Spleen (tissue), 11 donors: ENCODE results near the gene PEX14. TPM values are rescaled to one million over a fixed set of nuclear protein-coding genes. Genes with fewer than 3 reads are reported as not detected.
A peak's percentile ranks its signal among the peaks of the same experiment; 100 is the strongest.
"Not testable (repeated sequence)": the region's sequence is repeated elsewhere in the genome, so short reads cannot be mapped to it uniquely, and the experiment has no call there.

ENCODE experiments used
- DNase-seq: peaks from one replicate; pipeline ENCODE4 v3.0.0-alpha.2; 2020
- H3K27ac ChIP-seq, 8 donors: fragments of 200-600 bp; sonication (generic) in 7 of 8; 1 replicate in 4 of 8; 2 replicates in 4 of 8; pipeline versions ENCODE4 v1.5.0 to v1.8.0; 2016 to 2021; ENCODE audit warnings: inconsistent platforms in 4 of 8, mild to moderate bottlenecking in 4 of 8, moderate library complexity in 1 of 8
- H3K27me3 ChIP-seq, 7 donors: fragments of 200-600 bp; sonication (generic) in 6 of 7; replicated peaks in 1 of 7; 1 replicate in 4 of 7; 2 replicates in 3 of 7; pipeline versions ENCODE4 v1.5.0 to v1.8.0; 2016 to 2021; ENCODE audit warnings: inconsistent platforms in 3 of 7, mild to moderate bottlenecking in 1 of 7
- H3K36me3 ChIP-seq, 6 donors: fragments of 200-600 bp; sonication (generic) in 5 of 6; 1 replicate in 4 of 6; 2 replicates in 2 of 6; pipeline versions ENCODE4 v1.5.0 to v1.8.0; 2016 to 2021; ENCODE audit warnings: inconsistent platforms in 2 of 6
- H3K4me1 ChIP-seq, 6 donors: fragments of 200-600 bp; sonication (generic) in 5 of 6; 1 replicate in 3 of 6; 2 replicates in 3 of 6; pipeline versions ENCODE4 v1.5.0 to v1.8.0; 2016 to 2021; ENCODE audit warnings: inconsistent platforms in 3 of 6
- H3K4me3 ChIP-seq, 8 donors: fragments of 200-600 bp; sonication (generic) in 7 of 8; 1 replicate in 4 of 8; 2 replicates in 4 of 8; pipeline versions ENCODE4 v1.5.0 to v1.8.0; 2016 to 2021; ENCODE audit warnings: inconsistent platforms in 4 of 8, mild to moderate bottlenecking in 4 of 8, moderate library complexity in 2 of 8
- H3K9me3 ChIP-seq, 8 donors: fragments of 200-600 bp; sonication (generic) in 7 of 8; 1 replicate in 4 of 8; 2 replicates in 4 of 8; pipeline versions ENCODE4 v1.5.0 to v1.8.0; 2016 to 2021; ENCODE audit warnings: inconsistent platforms in 4 of 8
- POLR2A ChIP-seq, 3 donors: fragments of 450-650 bp; IDR thresholded peaks; one replicate each; pipeline ENCODE4 v1.5.1; 2017; ENCODE audit warnings: antibody characterized with exemption in 3 of 3, mild to moderate bottlenecking in 1 of 3
- POLR2AphosphoS5 ChIP-seq, 3 donors: sonication (generic); formaldehyde crosslinking; IDR thresholded peaks; one replicate each; pipeline ENCODE4 v1.5.1; 2017; ENCODE audit warnings: antibody characterized with exemption in 3 of 3
- WGBS, 5 donors: extraction: QIAGEN DNeasy Blood & Tissue Kit in 3 of 5; methylation state at CpG; one replicate each; pipeline versions ENCODE4 v1.1.5 to v1.1.7; 2013 to 2018; 5-methylcytosine and 5-hydroxymethylcytosine counted together
- intact Hi-C: fragments of 100-400 bp; cut with DNase I; formaldehyde crosslinking; loops from one replicate; pipeline ENCODE4 v1.15.0; 2023; ENCODE audit warnings: low total_unique reads
- polyA plus RNA-seq, 3 donors: library from polyadenylated mRNA; stranded (reverse); fragments of 200-250 nt; gene quantifications; one replicate each; pipeline ENCODE4 v1.2.1, GENCODE V29; 2013
- total RNA-seq, 7 donors: library from RNA; depleted of rRNA in 3 of 7; stranded (reverse); fragments of >200 nt in 3 of 7; fragmentation: NEBNext Ultra II Directional in 4 of 7; extraction: Animal tissue kit (Norgen Biotek cat#: 25700) in 4 of 7; gene quantifications; one replicate each; pipeline versions ENCODE4 v1.1.0 to v1.2.1, GENCODE V29; 2016 to 2021
- TF ChIP-seq, protein P1 (sequence below), 11 experiments: fragments of 200-600 bp in 7 of 11; fragments of 450-650 bp in 4 of 11; sonication (generic) in 4 of 11; IDR thresholded peaks in 8 of 11; conservative IDR thresholded peaks in 3 of 11; 1 replicate in 7 of 11; 2 replicates in 4 of 11; pipeline versions ENCODE4 v1.4.0 to v1.8.0; 2016 to 2021; ENCODE audit warnings: antibody characterized with exemption in 11 of 11, inconsistent platforms in 4 of 11, mild to moderate bottlenecking in 1 of 11
- donor health status: healthy with polysubstance abuse.
- donor health status: DM: no; HTN: no; CAD: no; lungs with moderate emphysema.
- donor health status: DM: no; HTN: no; CAD: no.
- donor health status: Bipolar disorder and iron deficiency.
- donor health status: healthy.
- donor health status: DM: no; HTN: no; CAD: no.
- donor health status: DM: yes; HTN: yes; CAD: no.

PEX14 gene
- total and polyA plus RNA-seq, 10 donors: 9.3 to 19.7 (median 12.1) TPM

DNA sequence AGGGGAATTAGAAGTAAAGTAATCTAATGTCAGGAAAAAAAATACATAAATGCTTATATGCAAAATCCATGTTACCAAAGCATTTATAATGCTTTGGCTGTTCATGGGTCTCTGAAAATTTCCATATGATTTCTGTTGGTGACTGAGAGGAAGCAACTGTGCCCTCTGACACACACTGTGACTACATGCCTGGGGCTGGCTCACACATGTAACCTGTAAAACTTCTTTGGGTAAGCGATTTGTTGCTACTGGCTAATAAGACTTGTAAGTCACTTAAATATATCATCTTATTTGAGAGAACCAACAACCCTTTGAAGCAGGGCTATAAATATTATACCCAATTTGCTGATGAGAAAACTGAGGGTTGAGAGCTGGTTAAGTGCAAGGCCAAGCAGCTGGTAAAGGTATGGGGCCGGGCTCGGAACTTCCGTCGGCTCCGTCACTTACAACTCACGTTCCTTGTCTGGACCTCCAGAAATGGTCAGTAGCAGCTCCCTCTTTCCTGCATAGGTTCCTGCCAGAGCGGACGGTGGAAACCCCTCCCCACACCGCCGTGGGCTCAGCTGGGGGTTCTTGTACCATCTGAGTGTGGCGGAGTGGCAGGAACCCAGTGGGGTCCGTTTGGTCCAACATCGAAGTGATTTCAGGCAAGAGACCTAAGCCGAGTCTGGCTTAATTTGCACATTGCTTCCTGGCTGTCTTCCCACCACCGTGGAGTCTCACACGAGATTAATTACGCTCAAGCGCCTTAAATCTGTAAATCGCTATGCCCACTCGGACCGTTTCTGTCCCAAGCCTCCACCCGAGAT, 3.1 kb upstream of the PEX14 start:
- H3K36me3 ChIP-seq: peaks cover 0 to 30% (median 25%) of the 10 kb centered on the region in 6 donors
- intact Hi-C loops: no loop called here
- peak; percentile 82 for DNase-seq
- WGBS, 5 donors: 8 to 17% (median 14%) methylated on average over 21 to 23 of the region's 23 CpGs
- H3K9me3 ChIP-seq: no peaks in the 10 kb centered on the region
- peak overlapping the region; percentile 45 to 86 (median 76) for H3K27ac ChIP-seq
- H3K27me3 ChIP-seq: no peaks in the 10 kb centered on the region
- peaks cover 26 to 56% (median 45%) of the 10 kb centered on the region in 6 donors for H3K4me1 ChIP-seq
- TF ChIP-seq, protein P1, sequence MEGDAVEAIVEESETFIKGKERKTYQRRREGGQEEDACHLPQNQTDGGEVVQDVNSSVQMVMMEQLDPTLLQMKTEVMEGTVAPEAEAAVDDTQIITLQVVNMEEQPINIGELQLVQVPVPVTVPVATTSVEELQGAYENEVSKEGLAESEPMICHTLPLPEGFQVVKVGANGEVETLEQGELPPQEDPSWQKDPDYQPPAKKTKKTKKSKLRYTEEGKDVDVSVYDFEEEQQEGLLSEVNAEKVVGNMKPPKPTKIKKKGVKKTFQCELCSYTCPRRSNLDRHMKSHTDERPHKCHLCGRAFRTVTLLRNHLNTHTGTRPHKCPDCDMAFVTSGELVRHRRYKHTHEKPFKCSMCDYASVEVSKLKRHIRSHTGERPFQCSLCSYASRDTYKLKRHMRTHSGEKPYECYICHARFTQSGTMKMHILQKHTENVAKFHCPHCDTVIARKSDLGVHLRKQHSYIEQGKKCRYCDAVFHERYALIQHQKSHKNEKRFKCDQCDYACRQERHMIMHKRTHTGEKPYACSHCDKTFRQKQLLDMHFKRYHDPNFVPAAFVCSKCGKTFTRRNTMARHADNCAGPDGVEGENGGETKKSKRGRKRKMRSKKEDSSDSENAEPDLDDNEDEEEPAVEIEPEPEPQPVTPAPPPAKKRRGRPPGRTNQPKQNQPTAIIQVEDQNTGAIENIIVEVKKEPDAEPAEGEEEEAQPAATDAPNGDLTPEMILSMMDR (IDR thresholded peaks at IDR 0.05 in 8 of 11, conservative IDR thresholded peaks at IDR 0.05 in 3 of 11): no peak
- TF ChIP-seq POLR2AphosphoS5 (IDR thresholded peaks at IDR 0.05) (no peak), POLR2A (IDR thresholded peaks at IDR 0.05) (no peak)
- H3K4me3 ChIP-seq: peak overlapping the region; percentile 59 to 94 (median 80)

GRCh38 chr1:10472220-10473144, 2.3 kb upstream of the PEX14 start, which contains the start of gene DFFA:
Gene DFFA, minus strand, starts transcription at chr1:10472529. Its CDS starts 71 bp downstream, at chr1:10472458.
- peak within 1 kb of the TSS; percentile 53 to 86 (median 76) for H3K27ac ChIP-seq
- DNase-seq: peak; percentile 97
- H3K4me1 ChIP-seq: peaks cover 28 to 65% (median 51%) of the 10 kb centered on the region in 6 donors
- WGBS, 5 donors: 0 to 2% (median 1%) methylated on average over 41 to 59 of the region's 59 CpGs
- H3K9me3 ChIP-seq: no peaks in the 10 kb centered on the region
- no peaks in the 10 kb centered on the region for H3K27me3 ChIP-seq
- TF ChIP-seq, protein P1 (IDR thresholded peaks at IDR 0.05 in 8 of 11, conservative IDR thresholded peaks at IDR 0.05 in 3 of 11): peak in 1 of 11 experiments; percentile 12
- TF ChIP-seq POLR2A (IDR thresholded peaks at IDR 0.05) (no peak), POLR2AphosphoS5 (IDR thresholded peaks at IDR 0.05) (peak; percentile 90)
- peak within 1 kb of the TSS; percentile 59 to 94 (median 80) for H3K4me3 ChIP-seq
- intact Hi-C loops: no loop called here
- H3K36me3 ChIP-seq: peaks cover 0 to 22% (median 18%) of the 10 kb centered on the region in 6 donors

GRCh38 chr1:10473145-10473765, 1.5 kb upstream of the PEX14 start:
- Histone ChIP-seq H3K4me1 (peaks cover 28 to 70% (median 51%) of the 10 kb centered on the region in 6 donors), H3K4me3 (peak overlapping the region in 6 of 8 donors; percentile 74 to 94 (median 84)), H3K27me3 (no peaks in the 10 kb centered on the region), H3K36me3 (peaks cover 0 to 14% (median 11%) of the 10 kb centered on the region in 6 donors), H3K9me3 (no peaks in the 10 kb centered on the region), H3K27ac (peak overlapping the region in 7 of 8 donors; percentile 51 to 86 (median 77))
- 77 to 89% (median 82%) methylated on average over 23 of the region's 23 CpGs for WGBS, 5 donors
- no peak for DNase-seq
- TF ChIP-seq POLR2AphosphoS5 (IDR thresholded peaks at IDR 0.05) (no peak), POLR2A (IDR thresholded peaks at IDR 0.05) (no peak)
- intact Hi-C loops: no loop called here

- Histone ChIP-seq H3K4me3 (peak overlapping the region in 7 of 8 donors; percentile 85 to 99 (median 93)), H3K4me1 (peaks cover 28 to 77% (median 51%) of the 10 kb centered on the region in 6 donors), H3K27ac (peak overlapping the region in 7 of 8 donors; percentile 84 to 94 (median 90))
- DNase-seq, intact Hi-C loops, H3K36me3 ChIP-seq, H3K27me3 ChIP-seq, H3K9me3 ChIP-seq: not testable (repeated sequence)
- whole genome bisulfite sequencing, 5 donors: 91 to 93% (median 93%) methylated on average over 10 of the region's 10 CpGs
Observed at GRCh38 chr1:10474309-10474612, 489 bp upstream of the PEX14 start.
